ENCODE results near the gene MYL5.
"Not testable (repeated sequence)": the region's sequence is repeated elsewhere in the genome, so short reads cannot be mapped to it uniquely, and the experiment has no call there.

The MYL5 gene

GRCh38 chr4:730511-730910 lies 56.2 kb downstream of the MYL5 start:
- DNase-seq: no peak

- not testable (repeated sequence) for DNase-seq
These were observed 56.9 kb downstream of the MYL5 start for GRCh38 chr4:730946-731904.

Measured in activated CD4-positive, CD25-positive, alpha-beta regulatory T cell treated with anti-CD3 and anti-CD28 coated beads, Interleukin-2, amount 50 U/mL, for 72 hours (primary cell).